Adipocyte (in vitro differentiated cells): ENCODE data around the gene KIAA0040.

Experiments used
- DNase-seq: peaks from one replicate; pipeline ENCODE4 v3.0.0-alpha.2; 2015; ENCODE audit warnings: low read depth
- H3K27me3 ChIP-seq: replicated peaks from 2 replicates; pipeline ENCODE4 v1.7.0; 2013; ENCODE audit warnings: mild to moderate bottlenecking, low read length, moderate library complexity; ENCODE audit not compliant: control insufficient read depth, insufficient read depth
- H3K36me3 ChIP-seq: 2 replicates; pipeline ENCODE4 v1.7.0; 2013; ENCODE audit warnings: low read length, mild to moderate bottlenecking, moderate library complexity; ENCODE audit not compliant: control insufficient read depth, insufficient read depth, severe bottlenecking
- H3K4me1 ChIP-seq: 2 replicates; pipeline ENCODE4 v1.7.0; 2013; ENCODE audit warnings: mild to moderate bottlenecking, low read length, moderate library complexity; ENCODE audit not compliant: control insufficient read depth, insufficient read depth
- H3K4me3 ChIP-seq: 2 replicates; pipeline ENCODE4 v1.7.0; 2013; ENCODE audit warnings: mild to moderate bottlenecking, low read length, moderate library complexity
- H3K9ac ChIP-seq: 2 replicates; pipeline ENCODE4 v1.7.0; 2013; ENCODE audit warnings: mild to moderate bottlenecking, low read length, moderate library complexity
- H3K9me3 ChIP-seq: 2 replicates; pipeline ENCODE4 v1.7.0; 2013; ENCODE audit warnings: mild to moderate bottlenecking, low read length, moderate library complexity; ENCODE audit not compliant: control insufficient read depth

The KIAA0040 gene

DNA sequence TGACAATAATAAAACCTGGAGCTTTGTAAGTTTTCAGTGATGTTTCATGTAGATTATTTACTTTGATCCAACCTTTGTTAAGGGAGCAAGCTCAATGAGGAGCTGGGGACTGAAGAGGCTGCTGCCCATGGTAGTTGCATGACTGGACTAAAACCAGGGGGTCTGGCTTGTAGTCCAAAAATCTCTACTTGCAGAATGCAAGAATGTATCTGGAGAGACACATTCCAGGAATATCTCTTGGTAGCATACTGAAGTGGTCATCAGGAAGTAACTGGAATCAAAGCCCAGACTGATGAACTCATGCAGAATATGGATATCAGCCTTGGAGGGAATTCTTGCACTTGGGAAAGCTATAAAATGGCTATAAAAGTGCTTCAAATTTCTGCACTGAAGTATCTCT, 5.8 kb upstream of the KIAA0040 start:
- Histone ChIP-seq H3K36me3 (no peaks in the 10 kb centered on the region), H3K9ac (no peak overlapping the region), H3K9me3 (no peaks in the 10 kb centered on the region), H3K4me3 (no peak overlapping the region), H3K27me3 (peaks cover 3% of the 10 kb centered on the region), H3K4me1 (peaks cover 22% of the 10 kb centered on the region)
- no peak for DNase-seq

DNA sequence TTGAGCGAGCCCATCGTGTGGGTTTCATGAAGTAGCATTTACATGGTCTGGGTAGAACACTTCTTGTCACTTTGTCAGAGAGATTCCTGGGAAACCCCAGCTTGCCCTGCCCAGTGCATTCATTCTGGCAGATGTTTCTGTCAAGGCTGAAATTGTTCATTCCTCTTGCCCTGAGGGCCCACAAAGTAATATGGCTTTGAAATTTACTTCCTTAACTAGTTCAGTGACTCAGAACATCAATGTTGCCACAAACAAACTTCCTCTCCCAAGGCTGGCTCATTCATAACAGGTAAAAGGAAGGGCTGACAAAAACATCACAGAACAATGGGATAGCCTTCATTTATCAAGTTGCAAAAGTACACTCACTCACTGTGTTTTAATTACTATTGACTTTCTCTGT, 5.0 kb upstream of the KIAA0040 start:
- no peak overlapping the region for H3K9ac ChIP-seq
- peak; percentile 30 for DNase-seq
- H3K4me1 ChIP-seq: peaks cover 25% of the 10 kb centered on the region

DNA sequence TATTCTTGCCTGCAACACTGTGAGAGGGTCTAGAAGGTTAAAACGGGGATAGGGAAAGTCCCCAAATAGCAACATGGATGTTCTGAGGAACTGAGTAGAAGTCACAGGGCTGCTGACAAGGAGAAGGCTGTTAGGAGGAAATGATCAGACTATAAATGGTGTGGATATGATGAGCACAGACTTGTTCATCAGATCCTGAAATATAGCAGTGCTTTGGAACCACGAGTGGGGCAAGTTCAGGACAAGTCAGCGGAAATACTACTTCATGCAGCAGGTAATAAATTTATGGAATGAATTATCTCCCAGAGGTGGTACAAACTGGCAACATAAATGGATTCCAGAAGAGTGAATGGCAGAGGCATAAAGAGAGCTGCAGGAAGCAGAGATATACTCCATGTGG, 3.2 kb upstream of the KIAA0040 start:
- no peaks in the 10 kb centered on the region for H3K9me3 ChIP-seq
- no peaks in the 10 kb centered on the region for H3K36me3 ChIP-seq
- H3K9ac ChIP-seq: no peak overlapping the region

More for the DNA sequence above, 5.0 kb upstream of the KIAA0040 start:
- no peaks in the 10 kb centered on the region for H3K9me3 ChIP-seq
- no peaks in the 10 kb centered on the region for H3K36me3 ChIP-seq
- H3K27me3 ChIP-seq: peaks cover 5% of the 10 kb centered on the region
- H3K4me3 ChIP-seq: no peak overlapping the region

DNA sequence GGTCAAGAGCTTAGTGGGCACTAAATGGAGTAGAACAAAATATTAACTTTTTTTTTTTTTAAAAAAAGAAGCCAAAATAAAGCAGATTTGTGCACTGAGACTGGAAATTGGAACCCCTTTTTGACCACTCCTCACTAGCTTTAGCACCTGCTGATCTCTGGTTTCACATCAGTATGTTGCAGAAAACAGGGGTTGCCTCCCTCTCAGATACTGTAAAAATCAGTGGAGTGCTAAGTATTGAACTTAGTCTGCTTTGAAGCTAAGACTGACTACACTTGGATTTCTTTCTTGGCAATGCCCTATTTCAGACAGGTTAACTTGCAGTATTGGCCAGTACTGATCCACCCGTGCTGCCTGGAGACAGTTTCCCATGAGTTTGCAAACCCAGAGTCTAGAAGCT, 2.7 kb upstream of the KIAA0040 start:
- Histone ChIP-seq H3K4me3 (no peak overlapping the region), H3K27me3 (peaks cover 14% of the 10 kb centered on the region), H3K9ac (no peak overlapping the region), H3K36me3 (no peaks in the 10 kb centered on the region), H3K9me3 (no peaks in the 10 kb centered on the region), H3K4me1 (peaks cover 22% of the 10 kb centered on the region)
- DNase-seq: no peak

More for the DNA sequence above, 3.2 kb upstream of the KIAA0040 start:
- H3K27me3 ChIP-seq: peaks cover 9% of the 10 kb centered on the region
- no peak overlapping the region for H3K4me3 ChIP-seq
- peaks cover 27% of the 10 kb centered on the region for H3K4me1 ChIP-seq
- DNase-seq: no peak

DNA sequence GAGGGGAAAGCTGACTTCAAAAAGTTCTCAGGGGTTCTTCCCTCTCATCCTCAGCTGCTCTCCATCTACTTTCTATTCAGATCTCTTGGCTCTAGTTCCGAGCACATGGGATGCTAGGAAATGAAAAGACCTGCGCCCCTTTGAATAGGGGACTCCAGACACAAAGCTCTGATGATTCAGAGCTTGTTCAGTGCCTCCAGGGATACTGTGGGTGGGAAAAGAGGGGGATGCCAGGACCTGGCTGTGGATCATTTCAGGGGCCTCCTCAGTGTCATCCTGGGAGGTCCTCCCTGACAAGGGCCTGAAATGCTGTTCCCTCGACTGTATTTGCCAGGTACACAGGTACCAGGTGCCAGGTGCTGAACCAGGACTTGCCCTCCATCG, 943 bp upstream of the KIAA0040 start:
- Histone ChIP-seq H3K36me3 (no peaks in the 10 kb centered on the region), H3K4me1 (peaks cover 15% of the 10 kb centered on the region), H3K27me3 (peaks cover 19% of the 10 kb centered on the region), H3K9ac (no peak overlapping the region), H3K9me3 (no peaks in the 10 kb centered on the region), H3K4me3 (peak overlapping the region; percentile 83)
- no peak for DNase-seq

DNA sequence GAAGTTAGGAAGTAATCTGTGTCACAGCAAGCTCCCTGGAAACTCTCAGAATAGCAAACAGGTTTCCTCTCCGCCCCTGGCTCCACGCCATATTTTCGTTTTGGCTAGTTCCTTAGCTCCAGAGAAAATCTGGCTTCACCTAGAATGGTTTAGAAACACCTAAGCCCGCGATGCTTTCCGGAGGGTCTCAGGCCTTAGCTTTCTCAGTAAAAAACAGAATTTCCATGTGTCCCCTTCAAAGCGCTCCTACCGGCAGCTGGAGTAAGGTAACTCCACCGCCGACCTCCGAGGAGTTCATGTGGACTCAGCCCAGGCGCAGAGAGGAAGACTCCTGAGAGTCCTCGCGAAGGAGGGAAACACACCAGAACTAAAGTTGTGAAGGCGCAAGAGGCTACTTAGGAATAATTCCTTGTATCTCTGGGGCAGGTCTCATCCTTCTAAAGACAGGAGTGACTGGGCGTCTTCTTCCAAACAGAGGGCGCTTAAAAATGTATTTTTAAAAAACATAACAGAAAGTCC, 406 bp downstream of the KIAA0040 start:
- DNase-seq: peak; percentile 50
- Histone ChIP-seq H3K27me3 (peaks cover 19% of the 10 kb centered on the region), H3K36me3 (no peaks in the 10 kb centered on the region), H3K9me3 (no peaks in the 10 kb centered on the region), H3K4me3 (peak overlapping the region; percentile 83), H3K9ac (peak overlapping the region; percentile 72), H3K4me1 (peaks cover 15% of the 10 kb centered on the region)

DNA sequence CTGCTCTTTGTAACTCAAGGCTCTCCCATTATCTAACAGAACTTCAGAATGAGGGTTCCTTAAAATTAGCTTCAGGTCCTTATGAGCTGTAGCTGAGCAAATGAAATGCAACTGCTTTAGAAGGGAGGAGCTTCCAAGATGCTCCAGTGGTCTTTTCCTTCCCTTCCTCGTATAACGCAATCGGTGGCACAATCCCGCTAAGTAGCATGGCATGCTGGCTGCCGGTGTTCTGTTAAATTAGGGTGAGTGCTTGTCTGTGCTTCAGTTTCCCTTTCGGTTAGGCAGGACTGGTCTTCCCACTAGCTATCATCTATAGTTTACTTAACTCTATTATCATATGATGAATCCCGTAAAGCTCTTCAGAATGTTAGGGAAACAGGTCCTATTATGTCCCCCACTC, 917 bp downstream of the KIAA0040 start:
- Histone ChIP-seq H3K27me3 (peaks cover 19% of the 10 kb centered on the region), H3K4me3 (peak overlapping the region; percentile 83), H3K9ac (peak overlapping the region; percentile 72), H3K9me3 (no peaks in the 10 kb centered on the region), H3K36me3 (no peaks in the 10 kb centered on the region), H3K4me1 (peaks cover 15% of the 10 kb centered on the region)
- DNase-seq: peak; percentile 38

DNA sequence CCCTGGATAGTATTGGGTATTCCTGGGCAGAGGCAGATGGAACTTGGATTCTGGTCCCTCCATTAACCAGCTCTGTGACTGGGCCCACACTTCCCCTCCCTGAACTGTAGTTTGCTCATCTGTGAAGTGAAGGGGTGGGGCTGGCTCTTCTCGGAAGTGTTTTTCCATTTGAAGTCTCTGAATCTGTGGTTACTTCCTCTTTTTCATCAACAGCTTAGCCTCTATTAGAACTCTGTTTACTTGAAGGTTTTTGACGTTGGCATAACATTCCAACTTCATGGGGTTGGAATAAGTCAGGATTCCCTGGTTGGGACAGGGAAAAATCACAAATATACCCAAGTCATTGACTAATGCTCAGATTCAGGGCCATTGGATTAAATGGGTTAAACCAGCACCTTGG, 3.6 kb downstream of the KIAA0040 start:
- Histone ChIP-seq H3K9ac (no peak overlapping the region), H3K27me3 (peaks cover 19% of the 10 kb centered on the region), H3K36me3 (no peaks in the 10 kb centered on the region), H3K4me1 (peaks cover 15% of the 10 kb centered on the region), H3K9me3 (no peaks in the 10 kb centered on the region), H3K4me3 (no peak overlapping the region)
- DNase-seq: no peak

DNA sequence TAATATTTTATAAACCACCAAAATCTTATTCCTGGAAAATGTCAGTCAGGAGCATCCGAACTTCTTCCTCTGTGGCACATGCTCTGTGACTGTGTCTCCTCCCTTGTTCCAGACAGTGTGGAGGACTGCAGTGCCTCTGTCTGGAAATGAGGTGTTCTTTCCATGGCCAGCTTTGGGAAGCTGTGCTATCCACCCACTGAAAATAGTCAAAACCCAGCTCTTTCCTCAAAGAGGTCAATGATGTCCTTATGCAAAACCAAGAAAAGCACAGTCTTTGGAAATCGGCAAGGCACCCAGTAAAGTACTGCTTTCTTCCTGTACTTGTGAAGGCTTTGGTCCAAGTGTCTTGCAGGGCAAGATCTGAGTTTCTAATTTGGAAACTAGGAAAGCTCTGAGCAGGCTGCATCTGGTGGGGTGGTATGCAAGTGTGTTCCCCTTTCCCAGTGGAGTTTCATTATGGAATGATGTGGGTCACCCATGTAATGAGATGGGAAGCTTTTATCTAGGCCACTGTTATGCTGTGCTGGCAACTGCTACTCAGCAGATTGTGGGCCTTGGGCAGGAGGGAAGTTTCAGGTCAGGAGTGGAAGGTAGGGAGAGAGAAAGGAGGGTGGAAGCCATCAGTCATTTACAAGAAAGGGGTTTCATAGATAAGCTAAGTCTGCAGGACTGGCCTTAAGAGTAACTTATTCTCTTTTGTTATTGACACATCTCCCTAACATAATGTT, 6.0 kb downstream of the KIAA0040 start:
- no peaks in the 10 kb centered on the region for H3K36me3 ChIP-seq
- H3K4me3 ChIP-seq: no peak overlapping the region
- no peaks in the 10 kb centered on the region for H3K9me3 ChIP-seq
- H3K27me3 ChIP-seq: peaks cover 19% of the 10 kb centered on the region
- H3K9ac ChIP-seq: peak overlapping the region; percentile 27
- H3K4me1 ChIP-seq: peaks cover 2% of the 10 kb centered on the region
- DNase-seq: no peak

DNA sequence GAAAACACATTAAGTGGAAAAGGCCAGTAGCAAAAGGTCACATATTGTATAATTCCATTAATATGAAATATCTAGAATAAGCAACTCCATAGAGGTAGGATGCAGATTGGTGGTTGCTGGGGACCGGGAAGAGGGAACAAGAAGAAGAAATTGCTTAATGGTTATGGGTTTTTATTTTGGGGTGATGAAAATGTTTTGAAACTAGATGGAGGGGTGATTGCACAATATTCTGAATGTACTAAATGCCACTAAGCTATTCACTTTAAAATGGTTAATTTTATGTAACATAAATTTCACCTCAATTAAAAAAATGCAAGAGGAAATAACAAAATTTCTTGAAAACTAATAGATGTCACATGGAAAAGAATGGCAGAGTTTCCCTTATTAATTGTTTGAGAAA, 6.7 kb downstream of the KIAA0040 start:
- Histone ChIP-seq H3K9ac (peak overlapping the region; percentile 27), H3K27me3 (peaks cover 19% of the 10 kb centered on the region)
- no peak for DNase-seq

DNA sequence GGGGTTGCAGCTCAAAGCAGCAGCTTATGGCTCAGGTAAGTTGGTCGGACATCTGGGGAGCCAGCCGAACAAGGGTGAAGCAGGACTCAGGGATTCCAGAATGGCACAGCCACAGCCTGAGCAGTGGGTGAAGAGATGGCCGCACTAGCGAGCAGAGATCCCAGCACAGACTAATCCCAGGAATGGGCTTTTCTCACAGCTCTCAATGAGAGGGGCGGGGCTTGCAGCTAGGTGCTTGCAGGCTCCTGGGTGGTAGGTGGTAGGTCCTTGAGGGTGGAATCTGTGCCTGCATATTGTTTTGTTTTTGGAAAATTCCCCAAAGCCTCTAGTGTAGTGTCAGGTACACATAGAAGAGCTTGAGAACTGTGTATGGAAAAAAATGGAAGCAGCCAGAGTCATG, 9.0 kb downstream of the KIAA0040 start:
- H3K36me3 ChIP-seq: no peaks in the 10 kb centered on the region
- H3K4me1 ChIP-seq: no peaks in the 10 kb centered on the region
- no peaks in the 10 kb centered on the region for H3K9me3 ChIP-seq
- DNase-seq: no peak
- peaks cover 10% of the 10 kb centered on the region for H3K27me3 ChIP-seq
- H3K4me3 ChIP-seq: no peak overlapping the region
- H3K9ac ChIP-seq: no peak overlapping the region

More for the DNA sequence above, 6.7 kb downstream of the KIAA0040 start:
- Histone ChIP-seq H3K9me3 (no peaks in the 10 kb centered on the region), H3K4me3 (no peak overlapping the region), H3K36me3 (no peaks in the 10 kb centered on the region), H3K4me1 (no peaks in the 10 kb centered on the region)
